Measurements from ENCODE around the gene FBN2.

Gene FBN2

DNA sequence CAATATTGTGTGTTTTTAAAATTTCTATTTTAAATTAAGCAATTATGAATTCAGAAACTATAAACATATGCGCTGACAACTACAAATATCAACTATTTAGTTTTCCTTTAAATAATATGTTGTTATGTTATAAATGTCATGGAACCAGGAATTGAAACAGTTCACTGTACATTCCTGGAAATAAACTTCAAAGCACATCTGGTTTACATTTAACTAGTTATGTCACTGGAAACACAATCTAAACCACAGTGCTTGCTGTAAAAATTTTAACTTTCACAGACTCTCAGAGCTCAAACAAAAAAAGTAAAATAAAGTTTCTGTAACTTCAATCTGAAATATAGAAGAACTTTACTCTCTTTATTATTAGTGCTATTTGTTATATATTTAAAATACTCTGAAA, 179.2 kb downstream of the FBN2 start:
- H3K4me3 ChIP-seq (ENCODE audit: low read depth, low read length) = no peak overlapping the region
- DNase-seq (ENCODE audit: low read depth) = no peak
- TF ChIP-seq, protein P1, sequence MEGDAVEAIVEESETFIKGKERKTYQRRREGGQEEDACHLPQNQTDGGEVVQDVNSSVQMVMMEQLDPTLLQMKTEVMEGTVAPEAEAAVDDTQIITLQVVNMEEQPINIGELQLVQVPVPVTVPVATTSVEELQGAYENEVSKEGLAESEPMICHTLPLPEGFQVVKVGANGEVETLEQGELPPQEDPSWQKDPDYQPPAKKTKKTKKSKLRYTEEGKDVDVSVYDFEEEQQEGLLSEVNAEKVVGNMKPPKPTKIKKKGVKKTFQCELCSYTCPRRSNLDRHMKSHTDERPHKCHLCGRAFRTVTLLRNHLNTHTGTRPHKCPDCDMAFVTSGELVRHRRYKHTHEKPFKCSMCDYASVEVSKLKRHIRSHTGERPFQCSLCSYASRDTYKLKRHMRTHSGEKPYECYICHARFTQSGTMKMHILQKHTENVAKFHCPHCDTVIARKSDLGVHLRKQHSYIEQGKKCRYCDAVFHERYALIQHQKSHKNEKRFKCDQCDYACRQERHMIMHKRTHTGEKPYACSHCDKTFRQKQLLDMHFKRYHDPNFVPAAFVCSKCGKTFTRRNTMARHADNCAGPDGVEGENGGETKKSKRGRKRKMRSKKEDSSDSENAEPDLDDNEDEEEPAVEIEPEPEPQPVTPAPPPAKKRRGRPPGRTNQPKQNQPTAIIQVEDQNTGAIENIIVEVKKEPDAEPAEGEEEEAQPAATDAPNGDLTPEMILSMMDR (IDR thresholded peaks at IDR 0.05; ENCODE audit: insufficient read depth, low read depth, low read length, missing control alignments) = no peak

DNA sequence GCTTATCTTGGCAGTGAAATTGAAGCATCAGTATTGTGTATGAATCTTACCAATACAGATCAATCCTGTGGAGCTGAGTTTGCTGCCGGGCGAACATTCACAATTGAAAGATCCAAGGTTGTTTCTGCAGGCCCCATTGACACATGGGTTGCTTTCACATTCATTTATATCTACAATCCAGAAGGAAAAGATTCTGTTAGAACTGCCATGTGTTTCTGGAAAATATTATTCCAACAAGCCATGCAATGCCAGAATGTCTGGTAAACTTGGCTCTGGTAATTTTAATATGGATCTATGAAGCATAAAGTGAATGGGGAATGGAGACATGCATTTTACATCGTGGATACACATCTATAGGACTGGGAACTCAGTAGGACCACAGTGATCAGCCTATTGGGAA, 180.8 kb downstream of the FBN2 start:
- H3K4me3 ChIP-seq (ENCODE audit: low read depth, low read length) = no peak overlapping the region
- TF ChIP-seq, protein P1 (IDR thresholded peaks at IDR 0.05; ENCODE audit: insufficient read depth, low read depth, low read length, missing control alignments) = no peak
- DNase-seq (ENCODE audit: low read depth) = no peak

DNA sequence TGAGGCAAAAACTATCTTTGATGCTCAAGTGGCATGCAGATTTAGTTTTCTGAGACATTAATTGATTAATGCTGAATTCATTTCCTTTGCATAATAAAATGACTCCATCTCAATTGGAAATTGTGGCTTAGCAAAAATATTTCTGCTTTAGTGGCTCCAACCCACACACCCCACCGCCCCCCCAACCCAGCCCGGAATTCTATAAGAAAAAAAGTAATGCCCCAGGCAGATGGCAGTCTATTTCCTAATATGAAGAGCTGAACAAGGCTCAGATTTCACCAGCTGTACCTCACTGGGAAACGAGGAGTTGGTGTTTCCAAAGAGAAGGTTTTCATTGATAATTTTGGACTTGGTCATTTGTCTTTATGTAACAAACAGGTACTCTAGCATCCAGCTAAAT, 182.1 kb downstream of the FBN2 start:
- H3K4me3 ChIP-seq (ENCODE audit: low read depth, low read length) = no peak overlapping the region
- DNase-seq (ENCODE audit: low read depth) = no peak
- TF ChIP-seq, protein P1 (IDR thresholded peaks at IDR 0.05; ENCODE audit: insufficient read depth, low read depth, low read length, missing control alignments) = no peak

DNA sequence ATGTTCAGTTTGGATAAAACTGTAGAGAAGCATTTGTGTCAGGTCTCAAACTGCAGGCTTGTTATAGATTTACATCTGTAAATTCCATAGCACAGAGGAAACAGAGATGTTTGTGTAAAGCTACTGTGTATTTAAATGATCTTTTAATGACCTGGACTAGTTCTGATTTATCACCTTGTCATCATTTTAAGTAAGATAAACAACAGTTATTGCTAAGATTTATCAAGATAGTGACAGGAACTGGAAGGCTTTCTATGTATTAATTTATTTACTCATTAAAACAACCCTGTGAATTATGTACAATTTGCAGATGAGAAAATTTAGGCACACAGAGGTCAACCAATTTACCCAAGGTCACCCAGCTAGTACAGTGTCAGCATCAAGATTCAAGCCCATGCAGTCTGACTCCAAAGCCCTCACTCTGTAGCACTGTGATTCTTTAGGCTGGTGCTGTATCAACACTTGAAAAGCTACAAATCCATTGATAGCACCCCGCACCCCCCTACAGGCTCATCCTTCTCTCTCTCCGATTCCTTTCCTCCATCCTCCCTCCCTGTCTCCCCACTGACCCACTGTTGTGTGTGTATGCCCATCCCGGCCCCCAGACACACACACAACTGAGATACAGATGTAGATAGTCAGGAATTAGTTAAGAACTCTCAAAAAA, 184.5 kb downstream of the FBN2 start:
- H3K4me3 ChIP-seq (ENCODE audit: low read depth, low read length) = no peak overlapping the region
- DNase-seq (ENCODE audit: low read depth) = no peak
- TF ChIP-seq, protein P1 (IDR thresholded peaks at IDR 0.05; ENCODE audit: insufficient read depth, low read depth, low read length, missing control alignments) = no peak

DNA sequence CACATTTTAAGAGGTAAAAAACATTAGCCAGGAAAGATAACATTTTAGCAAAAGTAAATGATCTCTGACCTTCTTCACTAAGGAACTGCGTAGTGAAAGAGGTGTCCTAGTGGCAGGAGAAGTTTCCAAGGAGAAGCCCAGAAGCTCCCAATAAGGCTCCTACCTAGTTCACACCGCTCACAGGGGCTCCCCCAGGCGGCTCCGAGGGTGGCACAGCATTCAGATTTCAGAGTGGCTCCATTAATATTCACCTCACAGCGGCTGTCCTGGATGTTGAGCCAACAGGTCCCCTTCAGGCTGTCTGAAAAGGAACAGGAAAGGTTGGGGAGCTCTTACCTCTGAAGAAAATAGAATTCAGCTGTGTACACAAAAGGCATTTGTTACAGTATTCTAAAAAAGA, 187.3 kb downstream of the FBN2 start:
- TF ChIP-seq, protein P1 (IDR thresholded peaks at IDR 0.05; ENCODE audit: insufficient read depth, low read depth, low read length, missing control alignments) = no peak
- no peak for DNase-seq (ENCODE audit: low read depth)
- no peak overlapping the region for H3K4me3 ChIP-seq (ENCODE audit: low read depth, low read length)

DNA sequence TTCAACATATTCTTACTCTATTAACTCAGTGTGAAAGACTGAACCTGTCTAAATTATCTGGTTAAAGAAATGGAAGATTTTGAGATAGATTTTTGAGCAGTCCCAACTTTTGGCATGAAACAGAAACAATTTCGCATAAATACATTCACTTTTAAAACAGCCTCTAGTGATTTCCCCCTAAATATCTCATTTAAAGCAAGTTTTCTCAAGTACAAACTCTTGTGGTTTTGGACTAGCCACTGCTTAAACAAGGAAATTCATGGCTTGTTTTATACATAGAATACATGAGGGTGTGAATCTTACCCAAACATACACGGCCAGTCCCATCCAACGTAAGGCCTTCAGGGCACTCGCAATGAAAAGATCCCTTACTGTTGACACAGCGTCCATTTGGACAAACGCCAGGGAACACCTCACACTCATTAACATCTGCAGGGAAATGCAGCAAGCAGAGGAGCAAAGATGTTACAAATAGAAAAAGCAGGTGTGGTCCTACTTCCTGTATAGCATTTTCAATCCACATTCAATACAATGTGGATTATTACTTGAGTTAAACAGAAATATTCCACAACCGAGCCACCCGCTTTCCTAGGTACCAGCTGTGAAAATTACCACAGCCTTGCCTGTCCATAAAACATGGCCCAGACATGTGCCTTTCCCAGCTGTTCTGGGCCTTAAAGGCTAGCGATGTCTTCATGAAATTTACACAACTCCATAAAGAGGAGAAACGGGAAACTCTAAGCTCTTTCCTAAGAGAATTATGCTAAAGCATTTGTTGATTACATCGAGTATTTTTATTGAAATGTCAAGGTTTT, 188.8 kb downstream of the FBN2 start:
- H3K4me3 ChIP-seq (ENCODE audit: low read depth, low read length) = no peak overlapping the region
- TF ChIP-seq, protein P1 (IDR thresholded peaks at IDR 0.05; ENCODE audit: insufficient read depth, low read depth, low read length, missing control alignments) = no peak
- DNase-seq (ENCODE audit: low read depth) = no peak

Data from GM12865 (cell line).